Cerebellar nuclear complex (tissue), 1 donor: ENCODE data around the gene ERBB3.

Experiments used
- DNase-seq, 2 experiments: peaks; one replicate each; lab custom pipeline; 2025; lab: John Stamatoyannopoulos, UW

Gene ERBB3

GRCh38 chr12:56134897-56135296 is 54.9 kb downstream of the ERBB3 start:
- no peak for DNase-seq

GRCh38 chr12:56137853-56138571 is 58.0 kb downstream of the ERBB3 start:
- no peak for DNase-seq

- no peak for DNase-seq
Measured at GRCh38 chr12:56141946-56142784, 62.2 kb downstream of the ERBB3 start.

- no peak for DNase-seq
Measured at GRCh38 chr12:56143217-56143616, 63.3 kb downstream of the ERBB3 start.

GRCh38 chr12:56143870-56144269 is 63.9 kb downstream of the ERBB3 start:
- no peak for DNase-seq

- no peak for DNase-seq
Measured at GRCh38 chr12:56145217-56145616, 65.3 kb downstream of the ERBB3 start.

GRCh38 chr12:56146492-56147460 is 66.8 kb downstream of the ERBB3 start:
- DNase-seq = no peak

- DNase-seq = no peak
Measured at GRCh38 chr12:56150563-56150962, 70.6 kb downstream of the ERBB3 start.

GRCh38 chr12:56151672-56152131 is 71.7 kb downstream of the ERBB3 start:
- no peak for DNase-seq

- DNase-seq = peak in 1 of 2 experiments; percentile 40
Measured at GRCh38 chr12:56152132-56152755, 72.3 kb downstream of the ERBB3 start, which contains the start of gene MYL6B. Gene MYL6B, plus strand, starts transcription at chr12:56152587. Its CDS starts 1,332 bp downstream, at chr12:56153919.
